ENCODE data around the gene DUSP12. TPM values are rescaled to one million over a fixed set of nuclear protein-coding genes. Genes with fewer than 3 reads are reported as not detected.

DUSP12 gene
- total RNA-seq, 1 experiment from 2014 or later = 28.0 TPM

DNA sequence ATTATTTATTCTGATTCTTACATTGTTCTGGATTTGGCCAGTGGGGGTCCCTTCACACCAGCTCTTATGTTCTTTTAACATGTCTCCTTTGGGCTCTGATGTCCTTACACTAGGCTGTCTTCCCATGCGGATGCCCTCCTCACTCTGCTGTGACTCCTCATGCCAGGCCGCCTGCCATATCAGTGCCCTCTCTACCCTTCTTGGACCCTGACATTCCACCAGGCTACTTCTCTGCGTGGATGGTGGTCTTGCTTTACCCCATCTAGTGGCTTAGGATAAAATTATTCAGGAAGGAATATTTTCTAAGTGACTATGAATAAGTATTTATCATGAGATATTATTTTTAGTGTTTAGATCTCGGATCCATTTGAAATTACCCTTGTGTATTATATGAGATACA lies 37.8 kb downstream of the DUSP12 start:
- H2BK15ac ChIP-seq (ENCODE audit: low read depth, low read length) = no peak overlapping the region
- Mint-ChIP-seq H3K9me3 (no peaks in the 10 kb centered on the region), H3K27ac (no peak overlapping the region), H3K36me3 (ENCODE audit: insufficient read depth in 1 of 3, low read depth in 3 of 3) (peaks cover 0 to 5% (median 0%) of the 10 kb centered on the region in 3 experiments; a peak in 1 of 7 replicates), H3K4me1 (no peaks in the 10 kb centered on the region), H3K4me3 (no peak overlapping the region), H3K27me3 (ENCODE audit: low read depth) (no peaks in the 10 kb centered on the region)
- H4K91ac ChIP-seq (ENCODE audit: insufficient read length, low read depth, low read length) = no peak overlapping the region
- no peak overlapping the region for H2AFZ ChIP-seq (ENCODE audit: low read length)
- H3K23me2 ChIP-seq (ENCODE audit: insufficient read length, low read depth, low read length, poor library complexity, severe bottlenecking) = no peaks in the 10 kb centered on the region
- no peaks in the 10 kb centered on the region for H3K79me1 ChIP-seq (ENCODE audit: insufficient read depth, low read depth, low read length, poor library complexity, severe bottlenecking)
- no peak overlapping the region for H3K9ac ChIP-seq (ENCODE audit: extremely low read depth, insufficient read length, low read length)
- H4K20me1 ChIP-seq (ENCODE audit: control insufficient read depth, insufficient read depth, insufficient read length) = no peaks in the 10 kb centered on the region
- H3K4me2 ChIP-seq (ENCODE audit: insufficient read depth, insufficient read length, low read length) = no peak overlapping the region
- H3K4ac ChIP-seq (ENCODE audit: low read depth, low read length) = no peak overlapping the region
- no peak for DNase-seq
- no peaks in the 10 kb centered on the region for H3K9me3 ChIP-seq (ENCODE audit: control insufficient read depth, low read depth, low read length)
- H3K27me3 ChIP-seq (ENCODE audit: insufficient read depth, low read length) = no peaks in the 10 kb centered on the region
- no CpG with 5 or more reads among the region's 4 CpGs for WGBS (ENCODE audit: extremely low coverage, insufficient read length, low lambda C conversion rate)
- no peak overlapping the region for H2BK20ac ChIP-seq (ENCODE audit: low read depth, low read length, poor library complexity, severe bottlenecking)
- H2BK5ac ChIP-seq (ENCODE audit: insufficient read length, low read length) = no peak overlapping the region
- no peak overlapping the region for H3T11ph ChIP-seq (ENCODE audit: low read length)
- H2BK12ac ChIP-seq (ENCODE audit: insufficient read length, low read depth, low read length) = no peak overlapping the region
- H3K23ac ChIP-seq (ENCODE audit: insufficient read length, low read depth, low read length) = no peak overlapping the region
- no peak overlapping the region for H3K56ac ChIP-seq (ENCODE audit: insufficient read length, low read depth, low read length)
- TF ChIP-seq, protein P1, sequence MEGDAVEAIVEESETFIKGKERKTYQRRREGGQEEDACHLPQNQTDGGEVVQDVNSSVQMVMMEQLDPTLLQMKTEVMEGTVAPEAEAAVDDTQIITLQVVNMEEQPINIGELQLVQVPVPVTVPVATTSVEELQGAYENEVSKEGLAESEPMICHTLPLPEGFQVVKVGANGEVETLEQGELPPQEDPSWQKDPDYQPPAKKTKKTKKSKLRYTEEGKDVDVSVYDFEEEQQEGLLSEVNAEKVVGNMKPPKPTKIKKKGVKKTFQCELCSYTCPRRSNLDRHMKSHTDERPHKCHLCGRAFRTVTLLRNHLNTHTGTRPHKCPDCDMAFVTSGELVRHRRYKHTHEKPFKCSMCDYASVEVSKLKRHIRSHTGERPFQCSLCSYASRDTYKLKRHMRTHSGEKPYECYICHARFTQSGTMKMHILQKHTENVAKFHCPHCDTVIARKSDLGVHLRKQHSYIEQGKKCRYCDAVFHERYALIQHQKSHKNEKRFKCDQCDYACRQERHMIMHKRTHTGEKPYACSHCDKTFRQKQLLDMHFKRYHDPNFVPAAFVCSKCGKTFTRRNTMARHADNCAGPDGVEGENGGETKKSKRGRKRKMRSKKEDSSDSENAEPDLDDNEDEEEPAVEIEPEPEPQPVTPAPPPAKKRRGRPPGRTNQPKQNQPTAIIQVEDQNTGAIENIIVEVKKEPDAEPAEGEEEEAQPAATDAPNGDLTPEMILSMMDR (conservative IDR thresholded peaks at IDR 0.05) = no peak
- no peak overlapping the region for H3K18ac ChIP-seq (ENCODE audit: insufficient read length, low read depth, low read length)
- no peak overlapping the region for H4K8ac ChIP-seq (replicated peaks; ENCODE audit: insufficient read length, low read depth, low read length)
- no peak overlapping the region for H4K5ac ChIP-seq (ENCODE audit: insufficient read length, low read depth, low read length)
- no peak overlapping the region for H3K27ac ChIP-seq (ENCODE audit: insufficient read length, low read depth, low read length)
- H2AK5ac ChIP-seq (ENCODE audit: insufficient read length, low read length) = no peak overlapping the region
- no peaks in the 10 kb centered on the region for H3K79me2 ChIP-seq (ENCODE audit: insufficient read depth, low read length)
- no peak overlapping the region for H2BK120ac ChIP-seq (ENCODE audit: low read depth, low read length, poor library complexity, severe bottlenecking)
- no peak overlapping the region for H3K14ac ChIP-seq (ENCODE audit: insufficient read depth, low read length)
- no peaks in the 10 kb centered on the region for H3K4me1 ChIP-seq (ENCODE audit: insufficient read depth, low read length)
